HTR-8/SVneo (cell line): Measurements from ENCODE around the gene VPS54.
"Not testable (repeated sequence)": the region's sequence is repeated elsewhere in the genome, so short reads cannot be mapped to it uniquely, and the experiment has no call there.

Experiments
- DNase-seq: peaks from one replicate; pipeline ENCODE4 v3.0.0; 2011; ENCODE audit warnings: low spot score, mixed read lengths; ENCODE audit not compliant: insufficient read length
- FAIRE-seq: peaks from 2 replicates; lab custom pipeline; 2011; peaks lifted over from hg19 to GRCh38; lab: Jason Lieb, UNC

The VPS54 gene

DNA sequence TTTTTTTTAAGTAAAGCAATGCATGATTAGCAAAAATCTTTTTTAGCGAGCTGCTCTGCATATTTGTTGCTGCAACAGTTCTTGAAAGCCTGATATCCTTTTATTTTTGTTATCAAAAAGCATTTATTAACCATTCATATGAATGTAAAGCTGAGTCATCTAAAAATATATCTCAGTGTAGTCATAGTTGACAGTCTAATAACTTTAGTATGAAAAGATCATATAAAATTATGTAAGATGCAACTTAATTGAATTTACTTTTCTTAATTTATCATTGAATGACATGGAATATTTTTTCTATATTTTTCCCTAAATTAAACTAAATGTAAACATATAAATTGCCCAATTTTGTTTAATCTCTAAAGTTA lies 169.0 kb downstream of the VPS54 start:
- DNase-seq (no peak), FAIRE-seq (no peak)

DNA sequence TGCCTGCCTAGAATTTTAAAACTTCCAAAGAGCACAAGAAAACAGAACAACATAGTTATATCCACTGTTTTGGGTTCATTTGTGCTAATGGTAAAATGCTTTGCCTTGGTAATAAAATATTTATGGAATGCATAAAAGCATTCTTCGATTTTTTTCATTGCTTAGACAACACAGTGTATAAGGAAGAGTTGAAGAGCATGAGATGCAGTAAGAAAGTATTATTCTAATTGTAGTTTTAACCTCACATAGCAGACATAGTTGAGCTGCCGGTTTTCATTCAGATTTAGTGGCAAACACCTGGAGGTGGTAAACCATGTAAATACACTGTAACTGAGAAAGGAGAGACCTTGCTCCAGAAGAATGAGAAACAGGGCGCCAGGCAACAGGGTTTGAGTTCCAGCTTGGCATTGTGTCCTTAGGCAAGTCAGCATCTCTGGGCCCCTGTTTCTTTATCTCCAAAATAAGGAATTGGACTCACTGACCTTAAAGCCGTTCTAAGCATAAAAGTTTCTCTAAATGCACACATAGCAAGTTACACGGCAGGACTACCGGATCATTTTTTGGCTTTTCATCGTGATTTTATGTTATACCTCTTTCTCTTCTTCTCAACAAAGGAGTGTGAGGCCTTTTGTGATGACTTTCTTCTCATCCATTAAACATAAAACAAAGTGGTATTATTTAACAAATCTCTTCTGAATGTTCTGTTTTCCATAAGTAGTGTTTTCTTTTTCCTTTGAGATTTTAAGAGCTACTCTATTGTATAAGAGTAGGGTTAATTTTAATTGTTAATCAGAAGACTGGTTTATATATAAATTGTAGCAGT lies 169.6 kb downstream of the VPS54 start:
- FAIRE-seq, result no peak
- no peak for DNase-seq

- not testable (repeated sequence) for FAIRE-seq, DNase-seq
Observed at GRCh38 chr2:63847571-63847970, 171.7 kb downstream of the VPS54 start.

- DNase-seq (no peak), FAIRE-seq (no peak)
Observed at GRCh38 chr2:63846487-63846886, 172.7 kb downstream of the VPS54 start.

DNA sequence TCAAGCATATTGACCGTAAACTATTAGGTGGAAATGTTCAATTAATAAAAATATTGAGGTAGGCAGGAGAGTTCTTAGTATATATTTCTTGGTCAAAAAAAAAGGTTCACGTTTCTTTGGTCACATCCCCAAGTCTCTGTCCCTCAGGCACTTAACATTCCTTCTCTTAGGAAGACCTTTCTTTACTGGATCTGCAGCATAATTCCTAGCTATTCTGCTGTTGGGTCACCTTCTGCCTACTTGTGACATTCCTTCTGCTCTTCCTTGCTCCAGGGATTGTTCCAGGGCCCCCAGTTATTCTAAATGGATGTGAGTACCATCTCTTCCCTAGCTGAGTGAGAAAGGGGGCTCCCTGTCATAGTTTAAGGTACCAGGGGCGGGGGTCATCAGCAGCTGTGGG lies 173.4 kb downstream of the VPS54 start:
- FAIRE-seq, result no peak

GRCh38 chr2:63844616-63845015 lies 174.6 kb downstream of the VPS54 start:
- no peak for DNase-seq
- FAIRE-seq, result no peak

More for the DNA sequence above, 173.4 kb downstream of the VPS54 start:
- DNase-seq, result no peak

DNA sequence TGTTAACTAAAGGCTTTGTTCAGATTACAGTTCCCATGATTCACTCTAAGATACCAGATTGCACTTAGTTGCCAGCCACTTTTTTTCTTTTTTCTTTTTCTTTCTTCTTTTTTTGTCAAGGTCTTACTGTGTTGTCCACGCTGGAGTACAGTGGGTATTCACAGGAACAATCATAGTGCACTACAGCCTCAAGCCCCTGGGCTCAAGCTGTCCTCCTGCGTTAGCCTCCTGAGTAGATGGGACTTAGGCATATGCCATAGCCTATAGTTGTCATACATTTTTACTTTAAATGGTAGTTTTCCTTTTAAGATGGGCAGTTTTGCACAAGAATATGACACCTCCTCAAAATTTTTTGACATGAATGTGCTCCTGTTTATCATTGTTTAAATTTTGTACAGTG lies 175.4 kb downstream of the VPS54 start:
- FAIRE-seq, result no peak
- DNase-seq, result no peak

GRCh38 chr2:63843093-63843492 lies 176.1 kb downstream of the VPS54 start:
- DNase-seq (no peak), FAIRE-seq (no peak)

DNA sequence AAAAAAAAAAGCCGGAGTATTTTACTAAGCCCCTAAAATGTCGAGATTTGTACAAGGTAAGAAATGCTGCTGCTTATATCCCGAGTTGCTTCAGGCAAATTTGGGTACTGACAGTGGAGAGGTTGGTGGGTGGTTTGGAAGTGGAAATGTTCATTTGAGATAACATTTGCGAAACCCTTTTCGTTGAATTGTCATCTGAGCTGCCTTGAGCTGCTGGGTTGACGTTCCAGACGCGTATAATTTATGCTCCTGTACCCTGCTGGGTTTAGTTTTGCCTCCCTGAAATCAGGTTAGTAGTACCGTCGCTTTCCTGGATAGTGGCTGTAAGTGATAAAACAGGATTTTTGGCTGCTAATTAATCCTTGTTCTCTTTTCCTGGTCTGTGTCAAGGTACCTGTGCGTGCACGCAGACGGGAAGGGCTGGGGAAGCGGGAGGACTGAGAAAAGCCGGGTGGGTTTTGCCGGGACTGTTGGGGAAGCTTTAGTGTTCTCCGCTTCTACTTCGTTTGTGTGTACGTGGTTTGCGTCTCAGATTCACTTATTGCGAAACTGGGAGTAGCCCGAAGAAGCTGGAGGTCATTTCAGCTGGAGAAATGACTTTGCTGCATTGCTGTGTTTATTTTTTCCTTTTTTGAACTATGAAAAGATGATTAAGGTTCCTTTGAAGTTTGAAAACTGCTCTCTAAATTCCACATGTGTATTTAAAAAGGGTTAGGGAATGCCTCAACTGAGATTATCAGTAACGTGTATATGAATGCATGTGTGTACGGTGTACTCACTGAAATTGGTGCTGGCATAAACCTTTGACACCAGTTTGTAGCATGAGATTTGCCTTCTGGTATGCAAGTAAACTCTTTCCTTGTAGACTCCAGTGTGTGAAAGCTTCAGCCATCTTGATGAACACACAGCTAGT lies 176.8 kb downstream of the VPS54 start:
- FAIRE-seq, result no peak
- DNase-seq, result peak; percentile 51
